ENCODE measurements around the gene EPB41L5.
"Not testable (repeated sequence)": the region's sequence is repeated elsewhere in the genome, so short reads cannot be mapped to it uniquely, and the experiment has no call there.

Gene EPB41L5

GRCh38 chr2:120105360-120105759, 92.5 kb downstream of the EPB41L5 start:
- no peak for DNase-seq

GRCh38 chr2:120108049-120108448, 95.2 kb downstream of the EPB41L5 start:
- DNase-seq = peak; percentile 37

- DNase-seq = no peak
Measured at GRCh38 chr2:120108749-120109148, 95.9 kb downstream of the EPB41L5 start.

- DNase-seq = peak; percentile 27
Measured at GRCh38 chr2:120109186-120110061, 96.5 kb downstream of the EPB41L5 start.

- no peak for DNase-seq
Measured at GRCh38 chr2:120110062-120110362, 97.1 kb downstream of the EPB41L5 start.

- no peak for DNase-seq
Measured at GRCh38 chr2:120110507-120110906, 97.6 kb downstream of the EPB41L5 start.

GRCh38 chr2:120111193-120111592, 98.3 kb downstream of the EPB41L5 start:
- no peak for DNase-seq

- no peak for DNase-seq
Measured at GRCh38 chr2:120118018-120118417, 105.1 kb downstream of the EPB41L5 start.

GRCh38 chr2:120118471-120118870, 105.6 kb downstream of the EPB41L5 start:
- no peak for DNase-seq

- not testable (repeated sequence) for DNase-seq
Measured at GRCh38 chr2:120121337-120121736, 108.5 kb downstream of the EPB41L5 start.

- no peak for DNase-seq
Measured at GRCh38 chr2:120123090-120123489, 110.2 kb downstream of the EPB41L5 start.

- no peak for DNase-seq
Measured at GRCh38 chr2:120125195-120125594, 112.3 kb downstream of the EPB41L5 start.

- no peak for DNase-seq
Measured at GRCh38 chr2:120128216-120128615, 115.3 kb downstream of the EPB41L5 start.

- no peak for DNase-seq
Measured at GRCh38 chr2:120132190-120132589, 119.3 kb downstream of the EPB41L5 start.

GRCh38 chr2:120132691-120133090, 119.8 kb downstream of the EPB41L5 start:
- DNase-seq = no peak

GRCh38 chr2:120133572-120134244, 120.8 kb downstream of the EPB41L5 start:
- no peak for DNase-seq

GRCh38 chr2:120134263-120134662, 121.4 kb downstream of the EPB41L5 start:
- DNase-seq = no peak

- DNase-seq = not testable (repeated sequence)
Measured at GRCh38 chr2:120135013-120135412, 122.1 kb downstream of the EPB41L5 start.

GRCh38 chr2:120140866-120141265, 128.0 kb downstream of the EPB41L5 start:
- DNase-seq = no peak

GRCh38 chr2:120141300-120142069, 128.6 kb downstream of the EPB41L5 start:
- DNase-seq = no peak

- no peak for DNase-seq
Measured at GRCh38 chr2:120142528-120143219, 129.8 kb downstream of the EPB41L5 start.

- no peak for DNase-seq
Measured at GRCh38 chr2:120148229-120148628, 135.4 kb downstream of the EPB41L5 start.

- no peak for DNase-seq
Measured at GRCh38 chr2:120148669-120149068, 135.8 kb downstream of the EPB41L5 start.

Data from NCI-H1694 treated with DMSO at 0.1 percent for 48 hours (cell line).